HG03442 (cell line): ENCODE data around the gene EIF4B.

Source experiments
- ATAC-seq: cut with Tn5 transposase; IDR thresholded peaks from one replicate; pipeline ENCODE4 v1.9.1; 2021; ENCODE audit warnings: mild to moderate bottlenecking, moderate library complexity; ENCODE audit not compliant: unreplicated experiment

EIF4B gene

DNA sequence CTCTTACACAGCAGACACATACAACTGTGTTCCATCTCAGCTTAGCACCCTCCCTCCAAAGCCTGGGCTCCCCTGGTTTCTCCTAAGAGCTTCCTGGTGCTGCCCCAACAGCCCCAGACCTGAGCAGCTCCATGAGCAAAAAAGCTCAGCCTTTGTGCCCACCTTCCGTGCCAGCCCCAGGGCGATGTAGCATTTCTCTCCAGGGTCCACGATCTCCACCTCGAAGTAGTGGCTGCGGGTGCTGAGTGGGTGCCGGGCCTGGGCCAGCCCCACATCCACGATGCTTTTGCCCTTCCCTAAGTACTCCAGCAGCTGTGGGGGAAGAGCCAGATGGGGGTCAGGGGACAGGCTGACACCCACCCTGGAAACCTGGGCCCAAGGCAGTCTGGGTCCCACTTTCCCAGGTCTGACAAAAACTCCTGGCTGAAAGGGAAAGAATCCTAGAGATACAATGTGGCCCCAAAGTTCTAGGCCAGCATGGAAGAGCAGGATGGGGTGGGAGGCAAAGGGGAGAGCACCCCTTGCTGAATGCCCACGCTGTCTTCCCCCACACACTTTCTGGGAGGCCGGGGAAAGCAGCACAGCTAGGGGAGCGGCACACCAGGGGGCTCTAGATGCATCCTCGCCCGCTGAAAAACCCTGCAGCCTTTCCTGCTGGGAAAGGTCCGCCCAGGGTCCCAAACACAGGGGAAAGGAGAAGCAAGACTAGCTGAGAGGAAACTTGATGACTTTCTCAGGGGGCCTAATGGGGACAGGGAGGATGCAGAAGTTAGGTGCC, 61.9 kb downstream of the EIF4B start:
- ATAC-seq: no peak

DNA sequence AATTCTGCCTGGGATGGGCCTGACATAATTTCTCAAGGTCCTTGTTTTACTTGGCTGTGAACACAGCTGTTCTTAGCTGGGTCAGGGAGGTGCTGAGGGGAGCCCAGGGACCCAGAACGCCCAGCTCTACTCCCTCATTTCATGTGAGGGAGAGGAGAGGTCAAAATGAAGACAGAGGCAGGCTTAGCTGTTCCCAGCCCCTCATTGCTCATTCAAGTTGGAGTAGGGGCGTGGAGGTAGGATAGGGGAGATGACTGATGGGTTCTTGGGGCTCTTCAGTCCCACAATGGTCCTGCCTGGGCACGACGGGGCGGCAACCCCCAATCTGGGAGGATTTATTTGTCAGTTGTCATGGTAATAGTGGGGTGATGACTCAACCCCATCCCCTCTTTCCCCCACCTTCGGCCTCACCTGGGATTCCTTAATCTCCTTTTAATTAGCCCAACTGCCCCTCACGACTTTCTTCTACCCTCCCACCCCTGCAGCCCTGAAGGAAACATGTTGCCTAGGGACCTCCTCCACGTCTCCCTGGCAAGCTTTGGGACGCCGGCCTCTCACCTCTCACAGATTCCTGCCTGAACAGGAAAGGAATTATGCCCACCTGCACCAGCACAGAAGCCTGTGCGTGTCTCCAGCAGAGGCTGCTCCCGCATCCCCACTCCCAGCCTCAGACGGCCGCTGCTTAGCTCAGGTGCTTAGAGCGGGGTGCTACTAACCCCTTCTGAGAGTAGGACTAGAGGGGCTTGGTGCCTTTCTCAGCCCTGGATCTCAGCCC, 62.7 kb downstream of the EIF4B start:
- ATAC-seq: no peak

DNA sequence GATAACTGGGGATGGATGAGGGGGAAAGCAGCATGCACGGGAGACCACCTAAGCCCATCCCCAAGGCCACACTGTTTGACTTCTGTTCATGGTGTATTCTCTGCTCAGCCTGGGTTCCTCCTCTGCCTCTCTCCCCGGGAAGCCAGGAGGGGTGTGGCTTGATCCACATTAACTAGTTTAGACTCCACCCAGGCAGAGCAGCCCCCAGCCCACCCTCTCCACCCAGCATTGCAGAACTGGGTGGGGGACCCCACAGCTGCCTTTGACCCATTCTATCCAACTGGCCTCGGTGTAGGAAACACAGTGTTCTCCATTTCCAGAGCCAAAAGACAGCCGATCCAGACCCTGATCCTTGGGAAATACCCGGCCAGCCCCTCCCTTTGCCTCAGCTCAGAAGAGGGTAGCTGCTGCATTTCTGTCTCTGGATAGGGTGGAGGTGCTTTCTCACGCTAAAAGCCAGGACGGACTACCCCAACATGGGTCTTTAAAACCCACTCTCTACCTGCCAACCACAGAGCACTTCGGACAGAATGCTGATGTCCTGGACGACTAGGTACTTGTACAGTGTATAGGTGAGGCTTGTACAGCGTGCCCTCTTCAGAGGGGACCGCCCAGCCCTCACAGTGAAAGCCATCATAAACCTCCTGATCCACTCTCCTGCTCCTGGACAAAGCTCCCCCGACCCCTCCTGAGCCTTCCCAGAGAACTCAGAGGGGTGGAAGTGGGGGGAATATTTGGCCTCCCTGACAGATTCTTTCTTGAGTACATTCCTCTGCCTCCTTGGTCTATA, 63.6 kb downstream of the EIF4B start:
- no peak for ATAC-seq

DNA sequence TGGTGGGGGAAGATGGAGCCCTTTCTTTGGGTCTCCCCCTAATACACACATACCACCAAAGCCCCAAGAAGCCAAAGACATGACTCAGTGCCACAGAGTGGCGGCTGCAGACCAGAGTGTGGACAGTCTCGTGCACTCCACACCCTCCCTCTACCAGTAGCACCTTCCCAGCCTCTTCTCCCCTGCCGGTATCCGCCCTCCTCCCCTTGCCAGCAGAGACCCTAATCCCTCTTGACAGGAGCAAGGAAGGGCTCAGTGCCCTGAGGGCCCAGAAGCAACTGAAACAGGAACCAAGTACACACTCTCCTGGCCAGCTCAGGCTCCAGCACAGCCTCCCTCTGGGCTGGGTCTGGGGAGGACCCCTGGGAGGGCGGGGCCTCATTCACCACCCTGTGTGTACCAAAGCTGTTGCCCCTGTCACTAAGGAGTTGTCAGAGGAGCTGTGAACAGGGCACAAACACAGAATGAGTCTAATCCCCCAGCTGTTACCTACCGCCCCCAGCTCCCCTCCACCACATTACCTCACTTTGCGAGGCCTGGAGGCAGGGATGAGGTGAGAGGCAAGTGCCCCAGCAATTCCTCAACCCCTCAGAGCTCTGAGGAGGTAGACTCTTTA, 64.7 kb downstream of the EIF4B start:
- no peak for ATAC-seq

DNA sequence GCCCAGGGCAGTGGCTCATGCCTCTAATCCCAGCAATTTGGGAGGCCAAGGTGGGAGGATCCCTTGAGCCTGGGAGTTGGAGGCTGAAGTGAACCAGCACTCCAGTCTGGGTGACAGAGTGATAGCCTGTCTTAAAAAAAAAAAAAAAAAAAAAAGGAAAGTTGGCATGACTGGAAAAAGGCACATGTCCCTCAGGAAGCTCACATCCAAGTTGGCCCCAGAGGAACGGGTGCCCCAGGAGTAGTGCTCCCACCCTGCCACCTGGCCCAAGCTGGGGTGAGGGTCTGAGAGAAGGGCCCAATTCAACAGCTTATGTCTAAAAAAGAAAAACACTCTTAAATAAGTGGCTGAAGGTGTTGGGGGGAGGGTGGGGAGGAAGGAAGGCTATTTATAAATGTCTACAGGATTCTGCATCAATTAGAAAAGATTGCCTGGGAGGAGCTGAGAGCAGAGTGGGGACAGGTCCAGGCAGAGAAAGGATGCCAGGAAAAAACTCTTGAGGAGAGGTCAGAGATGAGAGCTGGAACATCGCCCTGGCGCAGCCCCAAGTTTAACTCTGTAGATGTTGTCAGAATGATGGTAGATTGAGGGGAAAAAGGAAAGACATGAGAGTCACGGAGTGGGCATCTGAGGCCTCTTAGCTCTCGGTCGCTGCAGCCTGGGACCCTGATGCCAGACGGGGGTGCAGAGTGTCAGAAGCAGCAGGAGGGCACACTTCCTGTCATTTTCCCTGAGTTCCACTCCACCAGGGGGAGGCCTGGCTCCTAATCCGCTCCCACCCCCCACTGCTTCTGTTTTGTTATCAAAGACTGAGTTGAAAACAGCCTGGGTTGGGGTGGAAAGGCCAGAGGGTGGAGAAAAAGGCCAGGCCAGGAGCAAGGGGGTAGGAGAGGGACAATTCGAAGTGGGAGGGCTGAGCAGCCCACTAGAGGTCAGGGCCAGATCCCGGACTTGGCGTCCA, 65.6 kb downstream of the EIF4B start:
- no peak for ATAC-seq

DNA sequence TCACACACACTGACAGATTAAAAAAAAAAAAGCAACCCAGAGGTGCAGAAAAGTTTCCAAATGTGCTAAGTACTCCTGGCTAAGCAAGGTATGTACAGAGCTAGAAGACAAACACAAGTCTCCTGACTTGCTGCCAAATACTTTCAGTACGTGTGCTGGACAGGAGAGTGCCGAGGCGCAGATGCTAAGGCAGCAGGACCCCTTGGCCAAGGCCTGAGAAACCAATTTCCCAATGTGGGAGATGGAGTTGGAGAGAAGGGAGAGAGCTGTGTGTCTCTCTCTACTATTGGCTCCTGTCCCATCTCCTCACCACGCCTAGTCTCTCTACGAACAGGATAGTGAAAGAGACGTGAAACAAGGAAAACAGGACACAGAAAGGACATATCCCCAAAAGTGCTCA, 67.6 kb downstream of the EIF4B start:
- no peak for ATAC-seq

DNA sequence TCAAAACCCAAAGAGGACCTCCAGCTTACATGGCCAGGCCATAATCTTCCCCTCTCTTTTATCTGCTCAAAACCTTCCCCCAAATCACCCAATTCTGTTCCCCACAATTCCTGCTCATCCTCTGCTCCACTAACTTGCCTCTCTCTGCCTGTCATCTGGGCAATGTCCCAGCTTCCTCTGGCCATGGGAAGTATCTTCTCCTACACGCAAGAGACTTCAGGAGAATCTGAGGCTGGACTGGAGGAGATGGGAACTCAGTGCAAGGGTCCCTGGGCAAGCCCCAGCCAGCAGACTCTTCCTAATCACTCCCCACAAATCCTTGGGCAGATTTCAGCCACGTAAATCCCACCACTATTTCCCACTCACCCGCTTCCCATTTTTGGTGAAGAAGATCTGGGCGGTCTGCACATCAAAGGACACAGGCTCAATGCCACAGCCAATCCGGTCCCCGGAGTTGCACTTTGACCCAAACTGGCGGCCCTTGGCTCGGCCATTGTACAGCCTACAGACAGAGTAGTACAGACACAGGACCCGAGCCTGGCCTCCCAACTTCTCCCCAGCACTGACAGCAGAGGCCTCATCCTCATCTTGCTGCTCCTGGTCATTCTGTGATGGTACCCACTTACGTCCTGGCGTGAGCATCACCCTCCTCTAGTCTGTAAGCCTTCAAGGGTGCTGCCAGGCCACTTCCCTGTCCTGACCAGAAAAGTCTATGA, 68.2 kb downstream of the EIF4B start:
- ATAC-seq: no peak

DNA sequence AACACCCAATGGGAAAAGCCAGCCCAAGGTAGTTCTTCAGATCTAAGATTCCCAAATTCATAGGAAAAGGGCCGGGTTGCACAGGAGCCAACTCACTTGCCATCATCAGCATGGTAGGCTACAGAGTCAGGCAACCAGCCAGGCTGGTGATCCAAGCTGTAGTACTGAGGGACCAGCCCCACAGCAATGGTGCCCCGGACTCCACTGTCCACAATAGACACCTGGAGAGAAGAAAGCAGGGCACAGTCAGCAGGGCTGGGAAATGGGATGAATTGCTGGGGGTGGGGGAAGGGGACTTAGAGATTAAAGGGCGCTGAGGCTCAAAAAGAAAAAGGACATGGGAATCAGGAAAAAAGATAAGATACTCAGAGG, 68.7 kb downstream of the EIF4B start:
- no peak for ATAC-seq

DNA sequence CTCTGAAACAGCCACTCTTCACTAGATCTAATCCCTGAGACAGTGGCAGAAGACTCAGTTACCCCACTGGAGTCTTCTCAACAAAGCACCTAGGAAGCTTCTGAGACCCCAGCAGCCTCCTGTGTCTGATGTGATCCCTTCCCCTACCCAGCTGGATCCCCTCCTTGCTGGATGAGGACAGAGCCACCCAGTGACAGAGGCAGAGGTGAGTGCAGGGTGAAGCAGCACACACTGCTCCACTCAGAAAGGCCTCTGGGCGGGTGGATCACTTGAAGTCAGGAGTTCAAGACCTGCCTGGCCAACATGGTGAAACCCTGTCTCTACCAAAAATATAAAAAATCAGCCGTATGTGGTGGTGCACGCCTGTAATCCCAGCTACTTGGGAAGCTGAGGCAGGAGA, 70.2 kb downstream of the EIF4B start:
- ATAC-seq: no peak

DNA sequence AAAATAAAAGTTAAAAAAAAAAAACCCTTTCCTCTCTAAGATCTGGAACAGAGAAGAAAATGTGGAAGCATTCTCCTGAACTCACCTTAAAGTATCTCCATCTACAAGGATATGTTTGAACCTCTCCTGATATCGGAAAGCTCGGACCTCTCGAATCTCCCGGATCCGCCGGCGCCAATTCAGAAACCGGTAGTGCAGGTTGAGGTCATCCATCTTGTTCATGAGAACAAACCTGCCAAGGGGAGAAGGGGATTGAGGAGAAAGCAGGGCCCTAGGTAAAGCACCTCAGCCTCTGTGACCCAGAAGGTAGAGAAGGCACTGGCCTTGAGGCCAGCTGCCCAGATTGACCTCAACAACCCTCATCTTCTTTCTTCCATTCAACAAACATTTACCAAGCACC, 70.8 kb downstream of the EIF4B start:
- no peak for ATAC-seq

DNA sequence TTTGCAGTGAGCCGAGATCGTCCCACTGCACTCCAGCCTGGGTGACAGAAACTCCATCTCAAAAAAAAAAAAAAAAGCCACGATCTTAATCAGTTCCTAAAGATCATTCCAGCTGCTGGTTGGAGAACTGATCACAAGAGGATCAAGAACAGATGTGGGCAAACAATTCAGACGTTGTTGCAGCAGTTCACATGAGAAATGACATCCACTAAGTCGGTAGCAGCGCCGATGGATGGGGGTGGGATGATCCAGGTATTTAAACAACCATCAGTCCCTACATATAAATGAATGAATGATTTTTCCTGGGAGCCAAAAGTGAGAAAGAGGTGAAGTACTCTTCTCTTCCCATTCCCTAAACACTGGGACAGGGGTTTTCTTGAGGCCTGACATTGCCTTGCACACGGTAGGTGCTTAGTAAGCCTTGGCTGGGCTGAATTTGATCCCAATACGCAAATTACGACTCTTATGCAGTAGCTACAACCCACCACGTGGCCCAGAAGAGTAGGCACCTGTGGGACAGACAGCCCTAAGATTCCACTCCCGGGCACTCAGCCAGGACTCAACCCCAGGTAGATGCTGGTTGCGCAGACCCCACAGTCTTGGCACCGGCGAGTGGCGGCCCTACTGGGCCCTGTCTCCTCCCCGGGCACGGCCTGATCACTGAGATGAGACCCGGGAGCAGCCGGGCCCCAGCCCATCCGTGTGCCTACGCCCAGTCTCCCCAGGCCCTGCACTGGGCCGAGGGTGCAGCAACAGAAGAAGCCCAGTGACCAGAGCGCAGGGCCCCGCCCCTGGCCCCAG, 72.4 kb downstream of the EIF4B start:
- ATAC-seq: peak; percentile 20

DNA sequence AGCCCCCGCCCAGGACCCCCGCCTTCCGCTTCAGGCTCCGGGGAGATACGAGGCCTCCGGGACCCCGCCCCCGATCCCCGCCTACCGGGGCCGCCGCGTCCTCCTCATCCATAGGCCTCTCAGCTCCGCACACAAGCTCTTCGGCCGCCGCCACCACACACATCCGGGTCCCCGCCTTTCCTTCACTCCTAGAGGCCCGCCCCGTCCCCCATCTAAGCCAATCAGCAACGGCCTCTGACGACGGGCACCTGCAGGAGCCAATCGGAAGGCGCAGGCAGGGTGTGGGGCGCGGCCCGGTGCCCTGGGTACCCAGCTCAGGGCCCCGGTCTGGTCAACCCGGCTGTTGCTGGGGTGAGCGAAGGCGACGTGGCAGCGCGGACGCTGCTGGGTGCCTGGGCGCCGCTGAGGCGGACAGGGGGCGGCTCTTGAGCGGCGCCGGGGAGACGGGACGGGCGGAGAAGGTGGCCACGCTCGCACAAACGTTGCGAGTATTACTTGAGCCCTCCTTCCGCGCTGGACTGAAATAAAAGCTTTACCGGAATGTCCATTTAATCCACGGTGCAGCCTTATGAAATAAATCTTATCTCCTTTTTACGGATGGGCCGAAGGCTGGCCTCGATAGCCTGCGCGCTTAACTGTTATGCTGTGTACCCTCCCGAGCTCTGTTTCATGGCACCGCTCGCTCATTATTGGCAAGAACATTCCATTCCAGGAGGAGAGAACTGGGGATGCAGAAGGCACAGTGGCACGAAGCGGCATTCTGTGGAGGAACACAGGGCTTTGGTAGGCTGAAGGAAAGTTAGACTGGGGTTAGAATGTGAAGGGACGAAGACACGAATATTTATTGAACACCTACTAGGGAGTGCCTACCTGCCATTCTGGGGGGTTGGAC, 73.2 kb downstream of the EIF4B start, which contains the start of gene SPRYD3:
Gene SPRYD3, minus strand, starts transcription at position 165 of the 892 bp plus-strand sequence. Its CDS starts 57 bp downstream, at position 108.
- peak; percentile 97 for ATAC-seq

DNA sequence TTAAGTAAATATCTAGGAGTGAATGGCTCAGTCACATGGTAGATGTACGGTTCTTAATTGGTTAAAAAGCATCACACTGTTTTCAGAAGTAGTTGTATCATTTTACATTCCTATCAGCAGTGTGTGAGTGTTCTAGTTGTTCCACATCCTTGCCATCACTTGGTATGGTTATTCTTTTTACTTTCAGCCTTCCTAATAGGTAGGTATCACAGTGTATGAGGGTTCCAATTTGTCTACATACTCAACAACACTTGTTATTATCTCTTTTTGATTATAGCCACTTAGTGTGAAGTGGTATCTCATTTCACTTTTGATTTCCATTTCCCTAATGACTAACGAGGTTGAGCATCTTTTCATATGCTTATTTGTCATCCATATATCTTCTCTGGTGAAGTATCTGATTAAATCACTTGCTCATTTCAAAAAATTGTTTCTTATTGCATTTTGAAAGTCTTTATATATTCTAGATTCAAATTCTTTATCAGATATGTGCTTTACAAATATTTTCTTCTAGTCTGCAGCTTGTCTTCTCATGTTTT, 76.5 kb downstream of the EIF4B start:
- ATAC-seq: no peak

DNA sequence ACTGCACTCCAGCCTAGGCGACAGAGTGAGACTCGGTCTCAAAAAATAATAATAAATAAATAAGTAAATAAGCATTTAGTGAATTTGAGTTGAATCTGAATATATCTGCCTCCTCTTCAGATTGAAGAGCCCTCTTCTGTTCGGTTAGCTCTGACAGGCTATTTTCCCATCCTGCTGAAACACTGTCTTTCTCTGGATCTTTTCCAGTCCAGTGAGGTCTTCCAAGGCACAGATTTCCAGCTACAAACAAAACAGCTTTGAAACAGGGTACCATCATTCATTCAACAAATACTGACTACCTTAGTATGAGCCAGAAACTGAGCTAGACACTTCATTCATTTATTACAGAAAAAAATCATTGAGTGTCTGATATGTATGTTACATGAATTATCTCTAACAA, 80.1 kb downstream of the EIF4B start:
- ATAC-seq: no peak

DNA sequence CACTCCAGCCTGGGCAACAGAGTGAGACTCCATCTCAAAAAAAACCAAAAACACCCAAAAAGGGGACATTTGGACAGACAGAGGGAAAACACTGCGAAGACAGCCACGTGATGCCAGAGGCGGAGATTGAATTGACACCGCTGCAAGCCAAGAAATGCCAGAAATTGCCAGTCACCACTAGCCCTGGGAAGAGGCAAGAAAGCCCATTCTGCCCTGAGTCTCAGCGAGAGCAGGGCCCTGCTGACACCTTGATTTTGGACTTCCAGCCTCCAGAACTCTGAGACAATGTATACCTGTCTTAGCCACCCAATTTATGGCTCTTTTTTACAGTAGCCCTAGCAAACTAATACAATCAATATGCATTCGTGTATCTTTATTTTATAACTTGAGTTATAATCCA, 83.8 kb downstream of the EIF4B start:
- no peak for ATAC-seq

DNA sequence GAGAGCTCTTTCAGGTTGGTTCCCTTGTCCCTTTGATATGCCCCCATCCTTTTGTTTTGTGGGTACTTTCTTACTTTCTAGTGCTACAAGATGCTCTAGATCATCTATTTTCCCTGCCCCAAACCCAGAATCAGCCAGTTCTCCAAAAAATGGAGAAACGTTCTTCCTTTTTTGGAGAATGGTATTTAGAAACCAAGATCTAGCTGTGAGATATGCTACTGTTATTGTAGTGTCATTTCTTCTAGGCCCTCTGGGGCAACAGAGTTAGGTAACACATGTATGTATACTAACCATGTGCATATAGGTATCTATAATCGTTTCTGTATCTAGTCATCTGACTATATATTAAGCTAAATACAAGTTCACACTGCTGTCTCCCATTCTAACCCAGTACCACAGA, 84.3 kb downstream of the EIF4B start:
- no peak for ATAC-seq

DNA sequence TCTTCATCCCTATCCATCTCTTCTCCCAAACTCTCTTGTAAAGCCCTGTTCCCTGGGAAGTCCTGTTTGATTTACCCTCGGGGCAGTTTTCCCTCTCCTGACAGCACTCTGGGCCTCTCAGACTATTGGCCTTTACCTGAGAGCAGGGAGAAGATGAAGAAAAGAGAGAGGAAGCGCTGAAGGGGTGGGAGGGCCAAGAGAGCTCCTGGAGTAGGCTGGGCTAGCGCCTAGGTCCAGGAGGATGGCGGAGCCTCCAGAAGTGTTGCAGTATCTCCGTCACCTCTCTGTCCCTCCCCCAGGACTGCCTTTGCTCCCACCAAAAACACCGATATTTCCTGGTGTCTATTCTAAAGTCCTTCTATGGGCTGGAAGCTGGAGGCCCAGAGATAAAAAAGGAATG, 85.5 kb downstream of the EIF4B start:
- no peak for ATAC-seq
